ENCODE measurements around the gene CDH5.
"Not testable (repeated sequence)": the region's sequence is repeated elsewhere in the genome, so short reads cannot be mapped to it uniquely, and the experiment has no call there.

The CDH5 gene

DNA sequence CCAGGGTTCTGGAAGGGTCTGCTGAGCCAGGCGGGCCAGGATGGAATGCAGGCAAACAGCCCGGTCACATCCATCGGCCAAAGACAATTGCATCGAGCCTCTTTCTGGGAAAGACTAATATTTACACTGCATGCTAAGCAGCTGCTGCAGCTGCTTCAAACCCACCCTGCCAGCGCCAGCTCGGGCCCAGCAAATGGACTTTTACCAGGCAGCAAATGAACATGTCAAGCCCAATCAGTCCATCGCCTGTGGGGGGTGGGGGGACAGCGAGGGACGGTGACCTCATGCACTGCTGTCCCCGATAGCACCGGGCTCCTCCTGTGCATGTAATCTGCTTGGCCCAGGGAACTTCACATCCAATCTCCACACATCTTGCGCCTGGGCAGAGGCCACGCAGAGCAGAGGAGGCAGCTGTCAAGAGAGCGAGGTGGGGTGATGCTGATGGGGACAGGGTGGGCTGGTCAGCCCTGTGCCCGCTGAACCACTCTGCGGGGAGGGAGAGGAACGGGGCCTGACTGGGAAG, 39.4 kb upstream of the CDH5 start:
- no peak for DNase-seq (ENCODE audit: low read depth in 2 of 2)
- no peak overlapping the region for H3K4me3 ChIP-seq (replicated peaks in 1 of 2; ENCODE audit: low read depth in 2 of 2, low read length in 2 of 2)
- TF ChIP-seq, protein P1, sequence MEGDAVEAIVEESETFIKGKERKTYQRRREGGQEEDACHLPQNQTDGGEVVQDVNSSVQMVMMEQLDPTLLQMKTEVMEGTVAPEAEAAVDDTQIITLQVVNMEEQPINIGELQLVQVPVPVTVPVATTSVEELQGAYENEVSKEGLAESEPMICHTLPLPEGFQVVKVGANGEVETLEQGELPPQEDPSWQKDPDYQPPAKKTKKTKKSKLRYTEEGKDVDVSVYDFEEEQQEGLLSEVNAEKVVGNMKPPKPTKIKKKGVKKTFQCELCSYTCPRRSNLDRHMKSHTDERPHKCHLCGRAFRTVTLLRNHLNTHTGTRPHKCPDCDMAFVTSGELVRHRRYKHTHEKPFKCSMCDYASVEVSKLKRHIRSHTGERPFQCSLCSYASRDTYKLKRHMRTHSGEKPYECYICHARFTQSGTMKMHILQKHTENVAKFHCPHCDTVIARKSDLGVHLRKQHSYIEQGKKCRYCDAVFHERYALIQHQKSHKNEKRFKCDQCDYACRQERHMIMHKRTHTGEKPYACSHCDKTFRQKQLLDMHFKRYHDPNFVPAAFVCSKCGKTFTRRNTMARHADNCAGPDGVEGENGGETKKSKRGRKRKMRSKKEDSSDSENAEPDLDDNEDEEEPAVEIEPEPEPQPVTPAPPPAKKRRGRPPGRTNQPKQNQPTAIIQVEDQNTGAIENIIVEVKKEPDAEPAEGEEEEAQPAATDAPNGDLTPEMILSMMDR (IDR thresholded peaks at IDR 0.05; ENCODE audit: low read depth, low read length), result no peak

DNA sequence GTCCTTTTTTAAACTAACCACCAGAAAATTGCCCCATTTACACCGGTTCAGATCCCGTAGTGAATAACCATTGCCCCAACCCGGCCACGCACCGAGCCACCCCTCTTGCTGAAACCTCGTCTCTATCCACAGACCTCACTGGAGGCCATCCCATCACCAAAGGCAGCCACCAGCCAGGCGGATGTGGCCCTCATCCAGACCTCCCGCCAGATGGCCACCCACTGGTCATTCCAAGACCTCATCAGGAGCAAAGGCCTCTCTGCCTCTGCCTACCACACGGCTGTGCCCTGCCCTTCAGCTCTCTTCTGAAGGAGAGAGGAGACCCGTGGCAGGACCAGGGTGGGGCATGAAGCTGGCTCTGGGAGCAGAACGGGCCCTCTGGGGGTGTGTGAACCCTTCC, 38.2 kb upstream of the CDH5 start:
- DNase-seq (ENCODE audit: low read depth in 2 of 2), result no peak
- TF ChIP-seq, protein P1 (IDR thresholded peaks at IDR 0.05; ENCODE audit: low read depth, low read length), result no peak
- H3K4me3 ChIP-seq (replicated peaks in 1 of 2; ENCODE audit: low read depth in 2 of 2, low read length in 2 of 2), result no peak overlapping the region

DNA sequence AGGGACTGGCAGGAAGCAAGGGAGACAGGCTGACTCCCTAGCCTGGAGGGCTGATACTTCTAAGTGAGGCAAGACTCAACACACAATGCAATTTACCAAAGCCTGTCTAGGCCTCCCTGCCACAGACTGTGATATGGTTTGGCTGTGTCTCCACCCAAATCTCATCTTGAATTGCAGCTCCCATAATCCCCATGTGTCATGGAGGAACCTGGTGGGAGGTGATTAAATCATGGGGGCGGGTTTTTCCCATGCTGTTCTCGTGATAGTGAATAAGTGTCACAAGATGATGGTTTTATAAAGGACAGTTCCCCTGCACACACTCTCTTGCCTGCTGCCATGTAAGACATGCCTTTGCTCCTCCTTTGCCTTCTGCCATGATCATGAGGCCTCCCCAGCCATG, 35.0 kb upstream of the CDH5 start:
- DNase-seq (ENCODE audit: low read depth in 2 of 2); H3K4me3 ChIP-seq (replicated peaks in 1 of 2; ENCODE audit: low read depth in 2 of 2, low read length in 2 of 2): not testable (repeated sequence)

DNA sequence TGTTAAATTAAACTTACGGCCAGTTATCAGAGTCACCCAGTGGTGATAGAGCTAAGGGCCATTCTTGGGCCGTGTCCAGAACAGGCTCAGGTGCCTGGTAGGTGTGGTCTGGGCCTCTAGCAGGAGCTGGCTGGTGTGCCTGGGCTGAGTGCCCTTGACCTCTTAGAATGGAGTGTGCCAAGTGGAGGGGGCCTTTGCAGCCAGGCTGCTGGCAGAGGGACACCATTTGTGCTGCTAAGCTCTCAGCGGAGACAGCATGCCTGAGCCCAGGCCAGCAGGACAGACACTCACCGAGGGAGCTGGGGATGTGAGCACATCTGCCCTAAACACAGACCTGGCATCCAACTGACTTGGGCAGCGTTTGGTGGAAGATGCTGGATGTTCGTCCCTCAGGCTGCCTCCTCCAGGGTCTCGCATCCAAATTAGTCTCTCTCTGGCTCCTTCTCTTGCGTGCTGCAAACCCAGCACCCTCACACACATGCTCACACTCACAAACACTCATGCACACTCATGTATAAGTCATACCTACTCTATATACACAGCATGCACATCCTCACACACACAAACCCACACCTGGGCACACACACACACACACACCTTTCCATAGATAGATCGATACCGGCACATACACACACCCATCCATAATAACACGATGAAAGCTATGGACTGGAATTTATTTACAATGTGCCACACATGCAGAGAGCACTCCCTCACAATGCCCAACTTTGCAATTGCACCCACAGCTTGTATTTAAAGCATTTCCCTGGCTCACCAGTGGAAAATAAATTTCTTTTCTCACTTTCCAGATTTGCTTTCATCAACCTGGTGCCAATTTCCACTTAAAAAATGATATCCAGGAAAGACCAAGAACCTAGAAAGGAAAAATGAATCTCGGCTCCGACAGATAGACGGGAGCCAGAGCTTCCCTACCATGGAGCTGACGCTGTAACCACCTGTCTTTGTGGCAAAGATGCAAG, 33.6 kb upstream of the CDH5 start:
- no peak for DNase-seq (ENCODE audit: low read depth in 2 of 2)
- H3K4me3 ChIP-seq (replicated peaks in 1 of 2; ENCODE audit: low read depth in 2 of 2, low read length in 2 of 2), result no peak overlapping the region
- TF ChIP-seq, protein P1 (IDR thresholded peaks at IDR 0.05; ENCODE audit: low read depth, low read length), result no peak

DNA sequence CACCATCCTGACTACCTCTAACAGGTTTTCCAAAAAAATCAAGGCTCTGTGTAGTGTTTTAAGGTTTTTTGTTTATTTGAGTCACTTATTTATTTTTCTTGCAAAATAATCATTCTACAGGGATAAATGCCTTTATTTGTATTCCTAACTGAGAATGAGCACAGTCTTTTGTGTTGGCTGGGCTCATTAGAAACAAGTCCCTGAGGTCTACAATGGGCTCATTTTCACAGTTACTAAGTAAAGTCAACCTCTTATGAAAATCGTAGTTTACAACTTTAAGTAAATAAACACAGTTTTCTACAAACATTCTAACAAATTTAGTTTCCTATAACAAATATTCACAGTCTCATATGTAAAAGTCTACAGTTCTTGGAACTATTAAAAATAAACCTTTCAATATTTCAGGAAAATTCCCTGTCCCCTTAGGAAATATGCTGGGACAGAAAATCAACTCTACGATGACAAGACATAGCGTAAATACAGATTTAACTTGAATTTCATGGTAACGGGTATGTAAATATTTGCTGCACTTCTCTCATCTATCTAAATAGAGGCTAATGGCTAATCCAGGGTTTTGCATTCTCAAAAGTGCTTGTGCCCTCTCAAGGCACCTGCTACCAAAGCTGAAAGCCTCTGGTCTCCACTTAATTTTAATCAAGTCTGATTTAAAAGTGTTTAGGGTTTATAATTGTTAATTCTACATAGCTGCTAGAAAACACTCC, 31.5 kb upstream of the CDH5 start:
- H3K4me3 ChIP-seq (replicated peaks in 1 of 2; ENCODE audit: low read depth in 2 of 2, low read length in 2 of 2), result no peak overlapping the region
- TF ChIP-seq, protein P1 (IDR thresholded peaks at IDR 0.05; ENCODE audit: low read depth, low read length), result no peak
- DNase-seq (ENCODE audit: low read depth in 2 of 2), result no peak

DNA sequence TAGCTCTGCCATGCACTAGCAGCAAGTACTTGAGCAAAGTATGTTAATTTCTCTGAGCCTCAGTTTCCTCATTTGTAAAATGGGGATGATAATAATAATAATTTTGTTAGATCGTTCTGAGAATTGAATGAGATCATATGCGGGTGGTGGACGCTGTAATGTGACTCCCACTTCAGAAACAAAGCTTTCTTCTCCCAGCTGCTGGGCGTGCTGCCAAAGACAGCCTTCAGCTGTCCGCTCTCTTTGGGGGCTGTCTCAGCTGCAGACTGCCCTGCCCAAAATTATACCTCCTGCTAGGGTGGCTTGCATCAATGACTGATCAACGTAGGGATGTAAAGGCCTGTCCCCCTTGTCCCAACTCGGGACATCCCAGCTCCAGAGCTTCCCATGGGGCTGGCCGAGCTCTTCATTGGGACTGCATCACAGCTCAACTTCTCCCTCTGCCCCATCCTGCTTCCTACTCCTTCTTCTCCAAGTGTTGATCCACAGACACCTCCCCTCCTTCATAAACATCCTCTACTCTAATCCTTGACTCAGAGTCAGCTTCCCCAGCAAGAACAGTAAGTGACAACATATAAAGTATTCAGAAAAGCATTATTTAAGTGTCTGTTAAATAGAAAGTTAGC, 30.7 kb upstream of the CDH5 start:
- TF ChIP-seq, protein P1 (IDR thresholded peaks at IDR 0.05; ENCODE audit: low read depth, low read length), result no peak
- no peak overlapping the region for H3K4me3 ChIP-seq (replicated peaks in 1 of 2; ENCODE audit: low read depth in 2 of 2, low read length in 2 of 2)
- DNase-seq (ENCODE audit: low read depth in 2 of 2), result peak; percentile 74 to 81

Data from cardiac fibroblast (primary cell).